ENCODE data around the gene OSBPL10.
A peak's percentile ranks its signal among the peaks of the same experiment; 100 is the strongest.

Gene OSBPL10

GRCh38 chr3:31808143-31808720 is 172.8 kb downstream of the OSBPL10 start:
- no peak for DNase-seq (ENCODE audit: low read depth)
- H3K27me3 ChIP-seq (replicated peaks; ENCODE audit: control insufficient read depth, insufficient read depth, low read length) = no peaks in the 10 kb centered on the region
- no peaks in the 10 kb centered on the region for H3K4me1 ChIP-seq (ENCODE audit: control insufficient read depth, insufficient read depth, low read length)
- H3K9ac ChIP-seq (ENCODE audit: low read length) = no peak overlapping the region
- no peak overlapping the region for H3K4me3 ChIP-seq (ENCODE audit: low read length)
- H3K36me3 ChIP-seq (ENCODE audit: control insufficient read depth, insufficient read depth, low read length, severe bottlenecking) = no peaks in the 10 kb centered on the region
- H3K9me3 ChIP-seq (ENCODE audit: control insufficient read depth, low read length) = no peaks in the 10 kb centered on the region

GRCh38 chr3:31804251-31805051 is 176.6 kb downstream of the OSBPL10 start:
- Histone ChIP-seq H3K36me3 (ENCODE audit: control insufficient read depth, insufficient read depth, low read length, severe bottlenecking) (no peaks in the 10 kb centered on the region), H3K4me1 (ENCODE audit: control insufficient read depth, insufficient read depth, low read length) (no peaks in the 10 kb centered on the region), H3K4me3 (ENCODE audit: low read length) (no peak overlapping the region), H3K9ac (ENCODE audit: low read length) (no peak overlapping the region), H3K27me3 (replicated peaks; ENCODE audit: control insufficient read depth, insufficient read depth, low read length) (no peaks in the 10 kb centered on the region), H3K9me3 (ENCODE audit: control insufficient read depth, low read length) (no peaks in the 10 kb centered on the region)
- no peak for DNase-seq (ENCODE audit: low read depth)

- H3K9me3 ChIP-seq (ENCODE audit: control insufficient read depth, low read length) = no peaks in the 10 kb centered on the region
- H3K4me3 ChIP-seq (ENCODE audit: low read length) = no peak overlapping the region
- no peaks in the 10 kb centered on the region for H3K4me1 ChIP-seq (ENCODE audit: control insufficient read depth, insufficient read depth, low read length)
- peak; percentile 42 for DNase-seq (ENCODE audit: low read depth)
- no peak overlapping the region for H3K9ac ChIP-seq (ENCODE audit: low read length)
- no peaks in the 10 kb centered on the region for H3K27me3 ChIP-seq (replicated peaks; ENCODE audit: control insufficient read depth, insufficient read depth, low read length)
- H3K36me3 ChIP-seq (ENCODE audit: control insufficient read depth, insufficient read depth, low read length, severe bottlenecking) = no peaks in the 10 kb centered on the region
Observed at GRCh38 chr3:31802981-31803740, 177.9 kb downstream of the OSBPL10 start.

- H3K9ac ChIP-seq (ENCODE audit: low read length) = no peak overlapping the region
- no peak overlapping the region for H3K4me3 ChIP-seq (ENCODE audit: low read length)
- H3K27me3 ChIP-seq (replicated peaks; ENCODE audit: control insufficient read depth, insufficient read depth, low read length) = no peaks in the 10 kb centered on the region
- H3K4me1 ChIP-seq (ENCODE audit: control insufficient read depth, insufficient read depth, low read length) = no peaks in the 10 kb centered on the region
- peak; percentile 28 for DNase-seq (ENCODE audit: low read depth)
- no peaks in the 10 kb centered on the region for H3K9me3 ChIP-seq (ENCODE audit: control insufficient read depth, low read length)
- no peaks in the 10 kb centered on the region for H3K36me3 ChIP-seq (ENCODE audit: control insufficient read depth, insufficient read depth, low read length, severe bottlenecking)
Observed at GRCh38 chr3:31800436-31800835, 180.6 kb downstream of the OSBPL10 start.

- Histone ChIP-seq H3K9me3 (ENCODE audit: control insufficient read depth, low read length) (no peaks in the 10 kb centered on the region), H3K27me3 (replicated peaks; ENCODE audit: control insufficient read depth, insufficient read depth, low read length) (no peaks in the 10 kb centered on the region), H3K4me3 (ENCODE audit: low read length) (no peak overlapping the region), H3K4me1 (ENCODE audit: control insufficient read depth, insufficient read depth, low read length) (no peaks in the 10 kb centered on the region), H3K9ac (ENCODE audit: low read length) (no peak overlapping the region), H3K36me3 (ENCODE audit: control insufficient read depth, insufficient read depth, low read length, severe bottlenecking) (no peaks in the 10 kb centered on the region)
- DNase-seq (ENCODE audit: low read depth) = no peak
Observed at GRCh38 chr3:31798840-31799239, 182.2 kb downstream of the OSBPL10 start.

- no peak overlapping the region for H3K9ac ChIP-seq (ENCODE audit: low read length)
- H3K27me3 ChIP-seq (replicated peaks; ENCODE audit: control insufficient read depth, insufficient read depth, low read length) = no peaks in the 10 kb centered on the region
- no peak for DNase-seq (ENCODE audit: low read depth)
Observed at GRCh38 chr3:31793821-31794220, 187.2 kb downstream of the OSBPL10 start.

GRCh38 chr3:31791090-31791430 is 190.0 kb downstream of the OSBPL10 start:
- Histone ChIP-seq H3K9ac (ENCODE audit: low read length) (no peak overlapping the region), H3K9me3 (ENCODE audit: control insufficient read depth, low read length) (no peaks in the 10 kb centered on the region), H3K36me3 (ENCODE audit: control insufficient read depth, insufficient read depth, low read length, severe bottlenecking) (no peaks in the 10 kb centered on the region), H3K27me3 (replicated peaks; ENCODE audit: control insufficient read depth, insufficient read depth, low read length) (no peaks in the 10 kb centered on the region), H3K4me3 (ENCODE audit: low read length) (no peak overlapping the region), H3K4me1 (ENCODE audit: control insufficient read depth, insufficient read depth, low read length) (no peaks in the 10 kb centered on the region)
- DNase-seq (ENCODE audit: low read depth) = no peak

More at GRCh38 chr3:31793821-31794220, 187.2 kb downstream of the OSBPL10 start:
- Histone ChIP-seq H3K4me1 (ENCODE audit: control insufficient read depth, insufficient read depth, low read length) (no peaks in the 10 kb centered on the region), H3K9me3 (ENCODE audit: control insufficient read depth, low read length) (no peaks in the 10 kb centered on the region), H3K4me3 (ENCODE audit: low read length) (no peak overlapping the region), H3K36me3 (ENCODE audit: control insufficient read depth, insufficient read depth, low read length, severe bottlenecking) (no peaks in the 10 kb centered on the region)

- H3K36me3 ChIP-seq (ENCODE audit: control insufficient read depth, insufficient read depth, low read length, severe bottlenecking) = no peaks in the 10 kb centered on the region
- no peak overlapping the region for H3K4me3 ChIP-seq (ENCODE audit: low read length)
- no peak for DNase-seq (ENCODE audit: low read depth)
- no peaks in the 10 kb centered on the region for H3K27me3 ChIP-seq (replicated peaks; ENCODE audit: control insufficient read depth, insufficient read depth, low read length)
- H3K9ac ChIP-seq (ENCODE audit: low read length) = no peak overlapping the region
- H3K9me3 ChIP-seq (ENCODE audit: control insufficient read depth, low read length) = no peaks in the 10 kb centered on the region
- H3K4me1 ChIP-seq (ENCODE audit: control insufficient read depth, insufficient read depth, low read length) = no peaks in the 10 kb centered on the region
Observed at GRCh38 chr3:31790193-31791089, 190.6 kb downstream of the OSBPL10 start.

GRCh38 chr3:31789429-31789828 is 191.6 kb downstream of the OSBPL10 start:
- Histone ChIP-seq H3K4me1 (ENCODE audit: control insufficient read depth, insufficient read depth, low read length) (no peaks in the 10 kb centered on the region), H3K4me3 (ENCODE audit: low read length) (no peak overlapping the region), H3K9me3 (ENCODE audit: control insufficient read depth, low read length) (no peaks in the 10 kb centered on the region), H3K36me3 (ENCODE audit: control insufficient read depth, insufficient read depth, low read length, severe bottlenecking) (no peaks in the 10 kb centered on the region), H3K9ac (ENCODE audit: low read length) (no peak overlapping the region), H3K27me3 (replicated peaks; ENCODE audit: control insufficient read depth, insufficient read depth, low read length) (no peaks in the 10 kb centered on the region)
- no peak for DNase-seq (ENCODE audit: low read depth)

- H3K9me3 ChIP-seq (ENCODE audit: control insufficient read depth, low read length) = peaks cover 4% of the 10 kb centered on the region
- no peak overlapping the region for H3K9ac ChIP-seq (ENCODE audit: low read length)
- H3K36me3 ChIP-seq (ENCODE audit: control insufficient read depth, insufficient read depth, low read length, severe bottlenecking) = no peaks in the 10 kb centered on the region
- no peaks in the 10 kb centered on the region for H3K27me3 ChIP-seq (replicated peaks; ENCODE audit: control insufficient read depth, insufficient read depth, low read length)
- no peak for DNase-seq (ENCODE audit: low read depth)
- H3K4me3 ChIP-seq (ENCODE audit: low read length) = no peak overlapping the region
- no peaks in the 10 kb centered on the region for H3K4me1 ChIP-seq (ENCODE audit: control insufficient read depth, insufficient read depth, low read length)
Observed at GRCh38 chr3:31785734-31786133, 195.3 kb downstream of the OSBPL10 start.

- DNase-seq (ENCODE audit: low read depth) = no peak
- Histone ChIP-seq H3K4me1 (ENCODE audit: control insufficient read depth, insufficient read depth, low read length) (no peaks in the 10 kb centered on the region), H3K9ac (ENCODE audit: low read length) (no peak overlapping the region), H3K9me3 (ENCODE audit: control insufficient read depth, low read length) (peaks cover 4% of the 10 kb centered on the region), H3K36me3 (ENCODE audit: control insufficient read depth, insufficient read depth, low read length, severe bottlenecking) (no peaks in the 10 kb centered on the region), H3K4me3 (ENCODE audit: low read length) (no peak overlapping the region), H3K27me3 (replicated peaks; ENCODE audit: control insufficient read depth, insufficient read depth, low read length) (no peaks in the 10 kb centered on the region)
Observed at GRCh38 chr3:31785286-31785685, 195.8 kb downstream of the OSBPL10 start.

All from adipocyte (in vitro differentiated cells).